Endothelial cell of umbilical vein (primary cell): ENCODE measurements around the gene KAZN. TPM values are rescaled to one million over a fixed set of nuclear protein-coding genes. Genes with fewer than 3 reads are reported as not detected.

ENCODE experiments used
- BruUV-seq: library from RNA; stranded (reverse); fragments of 400-500 nt; replicated peaks from 2 replicates; lab custom pipeline; 2021; lab: Mats Ljungman, UMichigan
- CTCF ChIA-PET: fragments of 300-600, 350-600 bp; sonication (Branson Sonifier 250); formaldehyde crosslinking; loops from one replicate; lab custom pipeline; 2021; ENCODE audit warnings: antibody characterized with exemption, inconsistent platforms; lab: Charles Lee
- POLR2A ChIA-PET: fragments of 300-600, 350-600 bp; sonication (Branson Sonifier 250); formaldehyde crosslinking; loops from one replicate; lab custom pipeline; 2021; ENCODE audit warnings: antibody characterized with exemption, inconsistent platforms; lab: Charles Lee
- DNase-seq: peaks from one replicate; pipeline ENCODE4 v3.0.0-alpha.2; 2011; ENCODE audit warnings: low read depth, low spot score
- FAIRE-seq: peaks from 2 replicates; lab custom pipeline; 2011; peaks lifted over from hg19 to GRCh38; lab: Jason Lieb, UNC
- H2AFZ ChIP-seq: 2 replicates; pipeline ENCODE4 v1.6.0; 2012; ENCODE audit warnings: low read depth, low read length, control low read depth, inconsistent platforms
- H3K27ac ChIP-seq: 2 replicates; pipeline ENCODE4 v1.5.1; 2011; ENCODE audit warnings: low read depth, mild to moderate bottlenecking, control low read depth, low read length, moderate library complexity; ENCODE audit not compliant: insufficient read depth
- H3K27me3 ChIP-seq, 2 experiments: 2 replicates each; pipeline versions ENCODE4 v1.6.0 to v1.6.1; 2011; ENCODE audit warnings: low read length in 2 of 2, mixed read lengths in 1 of 2; ENCODE audit not compliant: control insufficient read depth in 2 of 2, insufficient read depth in 2 of 2
- H3K36me3 ChIP-seq, 2 experiments: 2 replicates in 1 of 2; 3 replicates in 1 of 2; pipeline ENCODE4 v1.5.1; 2011; ENCODE audit warnings: low read length in 2 of 2, mild to moderate bottlenecking in 1 of 2, moderate library complexity in 1 of 2; ENCODE audit not compliant: control insufficient read depth in 2 of 2, insufficient read depth in 2 of 2; ENCODE audit errors: extremely low read depth in 1 of 2
- H3K4me1 ChIP-seq: 3 replicates; pipeline ENCODE4 v1.5.1; 2011; ENCODE audit warnings: mild to moderate bottlenecking, low read length; ENCODE audit not compliant: control insufficient read depth, insufficient read depth; ENCODE audit errors: extremely low read depth
- H3K4me2 ChIP-seq: 2 replicates; pipeline ENCODE4 v1.6.1; 2011; ENCODE audit warnings: low read length, control low read depth, mixed read lengths; ENCODE audit not compliant: insufficient read depth
- H3K4me3 ChIP-seq, 3 experiments: fragments of 200-600 bp in 1 of 3; sonication (generic), shearing (Covaris generic) in 1 of 3; replicated peaks in 1 of 3; 2 replicates each; pipeline ENCODE4 v1.5.1; 2011 to 2016; ENCODE audit warnings: control low read depth in 3 of 3, low read length in 3 of 3, mild to moderate bottlenecking in 2 of 3, inconsistent platforms in 1 of 3, low read depth in 1 of 3, moderate library complexity in 1 of 3; ENCODE audit not compliant: insufficient read depth in 1 of 3
- H3K79me2 ChIP-seq: 2 replicates; pipeline ENCODE4 v1.6.0; 2012; ENCODE audit warnings: low read length, inconsistent platforms; ENCODE audit not compliant: control insufficient read depth, insufficient read depth
- H3K9ac ChIP-seq: replicated peaks from 2 replicates; pipeline ENCODE3; 2011; ENCODE audit warnings: low read length, control low read depth; ENCODE audit not compliant: insufficient read depth; ENCODE audit errors: extremely low read depth
- H3K9me1 ChIP-seq: replicated peaks from 3 replicates; pipeline ENCODE4 v1.6.0; 2011; ENCODE audit warnings: mild to moderate bottlenecking, low read length; ENCODE audit not compliant: control insufficient read depth, insufficient read depth; ENCODE audit errors: extremely low read depth
- H3K9me3 ChIP-seq: replicated peaks from 2 replicates; pipeline ENCODE4 v1.5.1; 2012; ENCODE audit warnings: low read length, inconsistent platforms; ENCODE audit not compliant: control insufficient read depth, insufficient read depth
- H4K20me1 ChIP-seq: replicated peaks from 2 replicates; pipeline ENCODE3; 2011; ENCODE audit warnings: mild to moderate bottlenecking, low read length; ENCODE audit not compliant: control insufficient read depth, insufficient read depth; ENCODE audit errors: extremely low read depth
- EZH2 ChIP-seq: IDR thresholded peaks from 2 replicates; pipeline ENCODE4 v1.6.1; 2012; ENCODE audit warnings: borderline replicate concordance, low read depth, mild to moderate bottlenecking, moderate library complexity, low read length, inconsistent platforms; ENCODE audit not compliant: severe bottlenecking
- FOS ChIP-seq: IDR thresholded peaks from 2 replicates; pipeline ENCODE4 v1.6.1; 2011; ENCODE audit warnings: mild to moderate bottlenecking, low read length, moderate library complexity, borderline replicate concordance; ENCODE audit not compliant: insufficient read depth
- GATA2 ChIP-seq: IDR thresholded peaks from 2 replicates; pipeline ENCODE4 v1.7.0; 2011; ENCODE audit warnings: low read depth, mild to moderate bottlenecking, moderate library complexity, mixed read lengths, low read length; ENCODE audit not compliant: insufficient read length, insufficient read depth
- JUN ChIP-seq: IDR thresholded peaks from 2 replicates; pipeline ENCODE4 v1.6.1; 2011; ENCODE audit warnings: borderline replicate concordance, low read depth; ENCODE audit not compliant: insufficient read length, insufficient read depth
- MYC ChIP-seq: IDR thresholded peaks from one replicate; pipeline ENCODE4 v1.6.1; 2011; ENCODE audit warnings: mild to moderate bottlenecking, low read depth, low read length
- POLR2A ChIP-seq: IDR thresholded peaks from 2 replicates; pipeline ENCODE4 v1.6.1; 2012; ENCODE audit warnings: low read depth, mild to moderate bottlenecking, control low read depth, low read length
- POLR2AphosphoS5 ChIP-seq: IDR thresholded peaks from 2 replicates; pipeline ENCODE4 v1.6.1; 2012; ENCODE audit warnings: low read depth, mild to moderate bottlenecking, control low read depth, low read length, moderate library complexity; ENCODE audit not compliant: insufficient read depth
- dilution Hi-C: fragments of 300-500 bp; cut with MboI; formaldehyde crosslinking; loops from one replicate; pipeline ENCODE4 v1.15.0; 2019; ENCODE audit warnings: low sequenced_read_pairs; ENCODE audit not compliant: extremely low pct_ligation_motif_present
- intact Hi-C: fragments of 100-400 bp; cut with micrococcal nuclease; formaldehyde crosslinking; loops from one replicate; pipeline ENCODE4 v1.10.0; 2022
- polyA plus RNA-seq, 4 experiments: library from polyadenylated mRNA; depleted of rRNA in 3 of 4; stranded (reverse) in 3 of 4; unstranded in 1 of 4; fragments of >200 nt; gene quantifications; 2 replicates each; pipeline versions ENCODE4 v1.2.1 to v1.2.3, GENCODE V29; 2011 to 2012; ENCODE audit warnings: missing spikeins in 1 of 4
- total RNA-seq: library from RNA; stranded (reverse); gene quantifications from 2 replicates; pipeline ENCODE4 v1.2.3, GENCODE V29; 2021
- TF ChIP-seq, protein P1 (sequence below): IDR thresholded peaks from 2 replicates; pipeline ENCODE4 v1.6.1; 2011; ENCODE audit not compliant: insufficient read depth, insufficient read length
- TF ChIP-seq, protein P2 (sequence below), 2 donors: IDR thresholded peaks; 1 replicate in 1 of 2; 2 replicates in 1 of 2; pipeline ENCODE4 v1.5.1; 2011; ENCODE audit warnings: low read length in 2 of 2, mild to moderate bottlenecking in 2 of 2, moderate library complexity in 2 of 2, control low read depth in 1 of 2, inconsistent platforms in 1 of 2, low read depth in 1 of 2; ENCODE audit not compliant: insufficient read depth in 1 of 2; ENCODE audit errors: extremely low read depth in 1 of 2

Gene KAZN
- total and polyA plus RNA-seq, 2 donors (not counting 3 experiments of a cell fraction or from before 2014, with no cell fraction given): 1.6 to 5.8 TPM

DNA sequence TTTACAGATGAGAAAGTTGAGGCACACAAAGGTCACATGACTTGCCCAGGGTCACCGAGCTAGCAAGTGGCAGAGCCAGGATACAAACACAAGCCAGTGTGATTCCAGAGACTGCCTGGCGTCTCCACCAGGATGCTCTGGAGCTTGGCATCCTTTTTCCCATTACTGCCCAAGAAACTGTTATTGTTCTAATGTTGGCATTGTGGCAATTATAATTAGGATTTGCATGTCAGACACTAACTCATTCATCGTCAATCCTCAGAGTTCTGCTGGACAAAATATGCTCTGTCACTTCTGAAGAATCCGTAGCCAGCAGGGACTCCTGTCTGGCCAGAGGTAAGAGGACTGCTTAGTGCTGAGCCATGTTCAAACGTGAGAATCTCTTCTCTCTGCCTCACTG, 8.8 kb downstream of the KAZN start:
- no peak overlapping the region for H3K27ac ChIP-seq
- TF ChIP-seq EZH2: no peak
- no peak for TF ChIP-seq JUN
- TF ChIP-seq FOS: no peak
- TF ChIP-seq MYC: no peak
- TF ChIP-seq POLR2AphosphoS5: no peak
- no peak for TF ChIP-seq POLR2A
- TF ChIP-seq, protein P1, sequence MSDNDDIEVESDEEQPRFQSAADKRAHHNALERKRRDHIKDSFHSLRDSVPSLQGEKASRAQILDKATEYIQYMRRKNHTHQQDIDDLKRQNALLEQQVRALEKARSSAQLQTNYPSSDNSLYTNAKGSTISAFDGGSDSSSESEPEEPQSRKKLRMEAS: no peak
- TF ChIP-seq, protein P2, sequence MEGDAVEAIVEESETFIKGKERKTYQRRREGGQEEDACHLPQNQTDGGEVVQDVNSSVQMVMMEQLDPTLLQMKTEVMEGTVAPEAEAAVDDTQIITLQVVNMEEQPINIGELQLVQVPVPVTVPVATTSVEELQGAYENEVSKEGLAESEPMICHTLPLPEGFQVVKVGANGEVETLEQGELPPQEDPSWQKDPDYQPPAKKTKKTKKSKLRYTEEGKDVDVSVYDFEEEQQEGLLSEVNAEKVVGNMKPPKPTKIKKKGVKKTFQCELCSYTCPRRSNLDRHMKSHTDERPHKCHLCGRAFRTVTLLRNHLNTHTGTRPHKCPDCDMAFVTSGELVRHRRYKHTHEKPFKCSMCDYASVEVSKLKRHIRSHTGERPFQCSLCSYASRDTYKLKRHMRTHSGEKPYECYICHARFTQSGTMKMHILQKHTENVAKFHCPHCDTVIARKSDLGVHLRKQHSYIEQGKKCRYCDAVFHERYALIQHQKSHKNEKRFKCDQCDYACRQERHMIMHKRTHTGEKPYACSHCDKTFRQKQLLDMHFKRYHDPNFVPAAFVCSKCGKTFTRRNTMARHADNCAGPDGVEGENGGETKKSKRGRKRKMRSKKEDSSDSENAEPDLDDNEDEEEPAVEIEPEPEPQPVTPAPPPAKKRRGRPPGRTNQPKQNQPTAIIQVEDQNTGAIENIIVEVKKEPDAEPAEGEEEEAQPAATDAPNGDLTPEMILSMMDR (IDR thresholded peaks at IDR 0.05; ENCODE audit: extremely low read depth in 1 of 2, insufficient read depth in 1 of 2, low read depth in 1 of 2, low read length in 2 of 2): no peak
- TF ChIP-seq GATA2: no peak
- FAIRE-seq (no peak), DNase-seq (no peak)
- H3K9ac ChIP-seq: no peak overlapping the region
- no peaks in the 10 kb centered on the region for H3K4me1 ChIP-seq
- no peak overlapping the region for H3K4me3 ChIP-seq
- no TSS peak for BruUV-seq
- no peak overlapping the region for H3K4me2 ChIP-seq
- no peaks in the 10 kb centered on the region for H3K9me3 ChIP-seq
- CTCF ChIA-PET: no interaction called here
- dilution Hi-C loops (no loop called here), intact Hi-C loops (no loop called here)
- no peak overlapping the region for H2AFZ ChIP-seq
- POLR2A ChIA-PET: no interaction called here
- no peaks in the 10 kb centered on the region for H3K36me3 ChIP-seq
- no peaks in the 10 kb centered on the region for H4K20me1 ChIP-seq
- H3K79me2 ChIP-seq: no peaks in the 10 kb centered on the region
- H3K9me1 ChIP-seq: no peaks in the 10 kb centered on the region
- no peaks in the 10 kb centered on the region for H3K27me3 ChIP-seq
